ENCODE data around the gene HCFC1.

Gene HCFC1

GRCh38 chrX:153924149-153924861 is 47.3 kb downstream of the HCFC1 start:
- DNase-seq (ENCODE audit: low read depth in 2 of 2), result no peak

DNA sequence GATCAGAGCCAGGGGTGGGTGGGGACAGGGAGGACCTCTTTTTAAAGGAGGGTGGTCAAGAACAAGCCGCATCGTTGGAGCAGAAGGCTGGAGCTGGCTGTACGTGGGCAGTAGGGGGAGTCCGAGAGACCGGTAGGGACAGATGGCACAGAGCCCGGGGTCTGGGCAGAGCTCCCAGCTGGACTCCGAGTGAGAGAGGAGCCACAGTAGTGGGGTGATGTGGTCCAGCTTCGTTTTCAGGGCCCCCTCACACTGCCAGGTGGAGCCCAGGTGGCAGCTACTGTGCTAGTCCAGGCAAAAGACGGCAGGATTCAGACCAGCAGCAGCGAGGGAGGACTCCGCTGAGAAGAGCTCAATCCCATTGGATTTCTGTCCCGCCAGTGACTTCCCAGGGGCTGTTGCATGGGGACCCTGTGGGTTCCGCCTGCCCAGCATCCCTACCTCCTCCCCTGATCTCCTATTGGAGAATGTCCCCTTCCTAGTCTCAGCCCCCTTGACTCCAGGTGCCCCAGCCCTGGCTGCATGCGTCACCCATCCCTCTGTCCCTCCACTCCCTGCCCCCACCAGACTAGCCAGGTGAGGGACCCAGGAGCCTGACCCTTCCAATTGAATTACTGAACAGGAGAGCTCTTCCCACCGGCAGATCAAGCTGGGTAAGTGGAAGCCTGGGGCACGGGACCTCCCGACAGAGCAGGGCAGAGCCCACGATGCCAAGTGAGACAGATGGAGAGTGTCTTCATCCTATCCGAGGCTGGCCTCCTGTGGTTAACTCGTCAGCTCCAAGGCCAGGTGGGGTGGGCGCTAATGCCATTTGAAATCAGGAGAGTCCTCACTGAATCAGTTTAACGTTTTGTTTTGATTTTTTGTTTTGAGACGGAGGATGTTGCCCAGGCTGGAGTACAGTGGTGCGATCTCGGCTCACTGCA is 48.4 kb downstream of the HCFC1 start:
- no peak for DNase-seq (ENCODE audit: low read depth in 2 of 2)

GRCh38 chrX:153921511-153922446 is 49.8 kb downstream of the HCFC1 start:
- no peak for DNase-seq (ENCODE audit: low read depth in 2 of 2)

- DNase-seq (ENCODE audit: low read depth in 2 of 2), result no peak
Observed at GRCh38 chrX:153921070-153921469, 50.5 kb downstream of the HCFC1 start.

GRCh38 chrX:153920546-153920945 is 51.1 kb downstream of the HCFC1 start:
- no peak for DNase-seq (ENCODE audit: low read depth in 2 of 2)

DNA sequence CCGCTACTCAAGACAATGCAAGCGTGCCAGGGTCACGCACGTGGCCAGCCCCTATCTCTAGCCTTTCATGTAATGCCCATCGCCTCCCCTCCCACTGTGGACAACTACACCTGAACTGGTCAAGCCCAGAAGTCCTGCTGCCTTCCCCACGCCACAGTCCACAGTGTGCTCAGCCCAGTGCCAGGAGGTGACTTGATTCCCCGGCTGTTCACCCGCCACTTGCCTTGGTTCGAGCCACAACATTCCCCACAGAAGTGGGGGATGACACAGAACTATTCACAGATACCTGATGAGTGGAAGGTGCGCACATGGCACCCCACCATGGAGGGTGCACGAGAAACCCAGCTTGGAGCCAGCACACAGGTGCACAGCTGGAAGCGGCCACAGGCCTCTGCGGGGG is 52.3 kb downstream of the HCFC1 start:
- DNase-seq (ENCODE audit: low read depth in 2 of 2), result no peak

- DNase-seq (ENCODE audit: low read depth in 2 of 2), result no peak
Observed at GRCh38 chrX:153917869-153918268, 53.7 kb downstream of the HCFC1 start.

- DNase-seq (ENCODE audit: low read depth in 2 of 2), result no peak
Observed at GRCh38 chrX:153913701-153914100, 57.9 kb downstream of the HCFC1 start.

DNA sequence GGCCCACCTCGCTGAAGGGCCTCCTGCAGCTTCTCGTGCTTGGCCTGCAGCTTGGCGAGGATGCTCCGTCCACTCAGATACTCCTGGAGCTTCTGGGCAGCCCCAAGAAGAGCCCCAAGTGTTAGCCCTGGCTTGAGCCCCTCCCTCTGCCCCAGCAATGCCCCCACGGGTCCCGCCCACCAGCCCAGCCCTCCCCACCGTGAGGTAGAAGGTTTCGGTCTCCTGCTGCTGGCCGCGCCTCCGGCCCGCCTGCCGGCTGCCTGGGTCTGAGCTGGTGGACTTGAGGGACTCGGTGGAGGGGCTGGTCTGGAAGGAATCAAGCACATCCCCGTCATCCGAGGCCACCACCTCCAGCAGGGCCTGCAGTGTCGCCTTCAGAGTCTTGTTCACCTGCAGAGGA is 58.4 kb downstream of the HCFC1 start:
- no peak for DNase-seq (ENCODE audit: low read depth in 2 of 2)

- no peak for DNase-seq (ENCODE audit: low read depth in 2 of 2)
Observed at GRCh38 chrX:153911798-153912197, 59.8 kb downstream of the HCFC1 start.

DNA sequence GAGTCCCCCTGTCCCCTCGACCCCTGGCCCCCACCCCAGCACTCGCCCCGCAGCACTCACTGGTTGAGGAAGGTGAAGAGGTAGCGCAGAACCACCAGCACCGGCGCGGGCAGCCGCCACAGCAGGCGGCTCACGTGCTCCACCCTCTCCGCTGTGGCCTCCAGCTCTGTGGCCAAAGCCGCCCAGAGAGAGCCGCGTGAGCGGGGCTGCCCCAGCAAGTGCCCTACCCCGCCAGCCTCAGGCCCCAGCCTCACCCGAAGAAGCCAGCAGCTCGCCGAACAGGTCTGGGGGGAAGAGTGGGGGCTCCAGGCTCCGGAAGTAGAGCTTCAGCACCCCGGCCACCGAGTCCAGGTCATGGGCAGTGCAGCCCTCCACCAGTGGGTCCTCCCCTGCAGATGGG is 61.2 kb downstream of the HCFC1 start:
- no peak for DNase-seq (ENCODE audit: low read depth in 2 of 2)

DNA sequence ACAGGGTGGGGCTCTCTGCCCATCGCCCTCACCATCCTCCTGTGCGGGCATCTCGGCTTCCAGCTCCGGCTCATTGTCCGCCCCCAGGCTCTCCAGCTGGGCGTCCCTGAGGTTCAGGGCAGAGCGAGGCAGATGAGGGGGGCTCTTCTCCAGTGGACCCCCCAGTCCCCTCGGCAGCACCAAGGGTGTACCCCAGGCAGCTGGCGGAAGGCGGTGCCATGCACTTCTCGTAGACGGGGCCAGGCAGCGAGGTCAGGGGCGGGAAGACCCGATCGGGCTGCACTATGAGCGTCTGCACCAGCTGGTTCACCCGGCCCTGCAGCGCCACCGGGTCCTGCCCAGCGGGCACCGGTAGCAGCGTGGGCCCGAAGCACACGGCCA is 61.6 kb downstream of the HCFC1 start:
- no peak for DNase-seq (ENCODE audit: low read depth in 2 of 2)

- DNase-seq (ENCODE audit: low read depth in 2 of 2), result no peak
Observed at GRCh38 chrX:153909024-153909979, 62.3 kb downstream of the HCFC1 start.

- DNase-seq (ENCODE audit: low read depth in 2 of 2), result no peak
Observed at GRCh38 chrX:153908219-153908860, 63.3 kb downstream of the HCFC1 start.

DNA sequence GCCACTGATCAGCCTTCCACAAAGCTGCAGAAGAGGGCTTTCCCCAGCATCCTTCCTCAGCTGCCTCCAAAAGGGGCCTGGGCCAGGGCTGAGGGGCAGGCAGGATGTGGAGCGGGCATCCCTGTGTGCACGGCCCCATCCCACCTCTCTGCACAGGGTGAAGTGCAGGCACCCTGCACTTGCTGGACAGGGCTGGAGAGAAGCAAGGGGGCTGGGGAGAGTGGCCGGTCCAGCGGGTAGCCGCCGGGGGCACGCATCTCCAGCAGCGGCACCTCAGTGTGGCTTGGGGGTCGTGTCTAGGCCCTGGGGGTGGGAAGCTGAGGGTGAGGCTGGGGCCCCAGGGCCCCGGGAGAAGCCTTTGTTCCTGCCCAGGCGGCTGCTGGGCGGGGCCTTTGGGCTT is 64.2 kb downstream of the HCFC1 start:
- DNase-seq (ENCODE audit: low read depth in 2 of 2), result no peak

GRCh38 chrX:153906126-153906917 is 65.3 kb downstream of the HCFC1 start:
- no peak for DNase-seq (ENCODE audit: low read depth in 2 of 2)

- no peak for DNase-seq (ENCODE audit: low read depth in 2 of 2)
Observed at GRCh38 chrX:153905481-153906095, 66.0 kb downstream of the HCFC1 start.

DNA sequence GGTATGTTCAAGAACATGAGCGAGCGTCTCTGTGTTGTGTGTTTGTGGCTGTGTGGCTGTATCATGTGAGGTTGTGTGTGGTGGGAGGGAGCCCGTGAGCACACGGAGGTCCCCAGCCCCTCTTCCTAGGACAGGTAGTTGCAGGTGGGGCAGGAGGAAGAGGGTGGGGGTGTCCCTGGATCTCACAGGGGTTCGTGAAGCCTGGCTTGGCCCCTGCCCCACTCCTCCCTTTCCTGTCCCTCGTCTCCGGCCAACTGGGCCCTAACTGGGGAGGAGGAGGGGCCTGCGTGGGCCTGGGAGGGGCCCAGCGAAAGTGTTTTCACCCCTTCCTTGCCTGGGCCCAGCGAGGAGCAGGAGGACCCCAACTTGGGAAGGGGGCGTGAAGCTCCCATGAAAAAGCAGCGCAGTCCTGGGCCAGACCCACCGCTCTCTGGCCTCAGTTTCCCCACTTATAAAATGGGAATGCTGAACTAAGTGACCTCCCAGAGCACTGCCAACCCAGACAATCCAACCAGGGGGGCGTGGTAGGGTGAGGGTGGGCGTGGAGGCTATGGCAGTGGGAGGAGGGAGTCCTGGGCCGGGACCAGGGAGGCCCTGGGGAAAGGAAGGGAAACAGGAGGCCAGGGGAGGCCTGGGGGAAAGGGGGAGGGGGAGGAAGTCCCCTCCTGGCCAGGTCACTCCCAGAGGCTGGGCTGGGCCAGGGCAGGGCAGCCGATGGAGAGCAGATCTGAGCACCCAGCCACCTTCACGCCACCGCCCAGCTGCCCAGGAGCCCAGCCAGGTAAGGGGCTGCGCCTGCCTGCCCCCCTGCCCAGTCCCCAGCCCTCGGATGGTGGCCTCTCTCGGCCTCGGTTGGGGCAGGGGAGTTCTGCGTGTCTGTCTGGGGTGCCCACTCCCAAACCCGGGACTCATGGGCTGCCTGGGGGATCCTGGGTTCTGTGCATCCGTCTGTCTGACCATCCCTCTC is 67.3 kb downstream of the HCFC1 start, which contains the start of gene AVPR2:
TSS of gene AVPR2 (plus strand) at position 683 of the 967 bp plus-strand sequence. CDS start 473 bp downstream, outside the sequence.
- no peak for DNase-seq (ENCODE audit: low read depth in 2 of 2)

All from activated CD4-positive, alpha-beta T cell treated with anti-CD3 and anti-CD28 coated beads for 24 hours (primary cell).